H9 (cell line): ENCODE data around the gene TGM5. TPM values are rescaled to one million over a fixed set of nuclear protein-coding genes. Genes with fewer than 3 reads are reported as not detected.
"Not testable (repeated sequence)": the region's sequence is repeated elsewhere in the genome, so short reads cannot be mapped to it uniquely, and the experiment has no call there.

Source experiments
- DNase-seq: peaks from one replicate; pipeline ENCODE4 v3.0.0-alpha.2; 2017
- H2AFZ ChIP-seq: one replicate; pipeline ENCODE4 v1.6.1; 2013; ENCODE audit warnings: mild to moderate bottlenecking, low read length, control low read depth, moderate library complexity
- H2AK5ac ChIP-seq: 2 replicates; pipeline ENCODE4 v1.6.1; 2013; ENCODE audit warnings: low read length, control low read depth, mixed read lengths; ENCODE audit not compliant: insufficient read length
- H2BK120ac ChIP-seq: one replicate; pipeline ENCODE4 v1.6.1; 2013; ENCODE audit warnings: low read depth, mild to moderate bottlenecking, low read length, control low read depth, inconsistent platforms; ENCODE audit not compliant: poor library complexity, severe bottlenecking
- H2BK12ac ChIP-seq: 2 replicates; pipeline ENCODE4 v1.6.1; 2013; ENCODE audit warnings: low read length, control low read depth, mixed read lengths, low read depth; ENCODE audit not compliant: insufficient read length
- H2BK15ac ChIP-seq: 2 replicates; pipeline ENCODE4 v1.6.1; 2013; ENCODE audit warnings: low read depth, low read length, control low read depth
- H2BK20ac ChIP-seq: one replicate; pipeline ENCODE4 v1.6.1; 2013; ENCODE audit warnings: low read depth, mild to moderate bottlenecking, low read length, control low read depth, inconsistent platforms; ENCODE audit not compliant: poor library complexity, severe bottlenecking
- H2BK5ac ChIP-seq: 2 replicates; pipeline ENCODE4 v1.6.1; 2013; ENCODE audit warnings: low read length, control low read depth, mixed read lengths; ENCODE audit not compliant: insufficient read length
- H3K14ac ChIP-seq: 2 replicates; pipeline ENCODE4 v1.6.1; 2013; ENCODE audit warnings: low read length, control low read depth; ENCODE audit not compliant: insufficient read depth
- H3K18ac ChIP-seq: 2 replicates; pipeline ENCODE4 v1.6.1; 2013; ENCODE audit warnings: low read depth, mild to moderate bottlenecking, mixed read lengths, low read length, control low read depth; ENCODE audit not compliant: insufficient read length
- H3K23ac ChIP-seq: 2 replicates; pipeline ENCODE4 v1.6.1; 2013; ENCODE audit warnings: low read length, control low read depth, mixed read lengths, low read depth; ENCODE audit not compliant: insufficient read length
- H3K23me2 ChIP-seq: 2 replicates; pipeline ENCODE4 v1.6.1; 2013; ENCODE audit warnings: low read depth, mild to moderate bottlenecking, mixed read lengths, low read length, control low read depth; ENCODE audit not compliant: insufficient read length, poor library complexity, severe bottlenecking
- H3K27ac ChIP-seq: 2 replicates; pipeline ENCODE4 v1.5.1; 2013; ENCODE audit warnings: low read length, control low read depth, mixed read lengths, low read depth; ENCODE audit not compliant: insufficient read length
- H3K27me3 ChIP-seq: 2 replicates; pipeline ENCODE4 v1.6.1; 2013; ENCODE audit warnings: low read length, control low read depth, inconsistent platforms; ENCODE audit not compliant: insufficient read depth
- H3K4ac ChIP-seq: 2 replicates; pipeline ENCODE4 v1.6.1; 2013; ENCODE audit warnings: low read depth, mild to moderate bottlenecking, control low read depth, inconsistent platforms, low read length, moderate library complexity
- H3K4me1 ChIP-seq: 2 replicates; pipeline ENCODE4 v1.6.1; 2013; ENCODE audit warnings: low read length, control low read depth, inconsistent platforms; ENCODE audit not compliant: insufficient read depth
- H3K4me2 ChIP-seq: 2 replicates; pipeline ENCODE4 v1.6.1; 2013; ENCODE audit warnings: low read length, control low read depth, mixed read lengths; ENCODE audit not compliant: insufficient read length, insufficient read depth
- H3K56ac ChIP-seq: 2 replicates; pipeline ENCODE4 v1.6.1; 2013; ENCODE audit warnings: low read depth, mild to moderate bottlenecking, mixed read lengths, low read length, control low read depth; ENCODE audit not compliant: insufficient read length
- H3K79me1 ChIP-seq: 2 replicates; pipeline ENCODE4 v1.6.1; 2013; ENCODE audit warnings: low read depth, mild to moderate bottlenecking, moderate library complexity, low read length, control low read depth, inconsistent platforms; ENCODE audit not compliant: insufficient read depth, poor library complexity, severe bottlenecking
- H3K79me2 ChIP-seq: 2 replicates; pipeline ENCODE4 v1.6.1; 2013; ENCODE audit warnings: low read length, control low read depth, inconsistent platforms; ENCODE audit not compliant: insufficient read depth
- H3K9ac ChIP-seq: 2 replicates; pipeline ENCODE4 v1.6.1; 2013; ENCODE audit warnings: low read length, control low read depth, mixed read lengths; ENCODE audit not compliant: insufficient read length; ENCODE audit errors: extremely low read depth
- H3K9me3 ChIP-seq: one replicate; pipeline ENCODE4 v1.6.1; 2013; ENCODE audit warnings: low read depth, low read length, inconsistent platforms; ENCODE audit not compliant: control insufficient read depth
- H3T11ph ChIP-seq: one replicate; pipeline ENCODE4 v1.6.1; 2013; ENCODE audit warnings: mild to moderate bottlenecking, low read length, control low read depth, inconsistent platforms
- H4K20me1 ChIP-seq: one replicate; pipeline ENCODE4 v1.6.1; 2013; ENCODE audit not compliant: control insufficient read depth, insufficient read length, insufficient read depth
- H4K5ac ChIP-seq: 2 replicates; pipeline ENCODE4 v1.6.1; 2013; ENCODE audit warnings: low read depth, mild to moderate bottlenecking, mixed read lengths, low read length, control low read depth; ENCODE audit not compliant: insufficient read length
- H4K8ac ChIP-seq: replicated peaks from 2 replicates; pipeline ENCODE4 v1.6.1; 2013; ENCODE audit warnings: low read length, control low read depth, mixed read lengths, low read depth; ENCODE audit not compliant: insufficient read length
- H4K91ac ChIP-seq: 2 replicates; pipeline ENCODE4 v1.6.1; 2013; ENCODE audit warnings: low read depth, mild to moderate bottlenecking, moderate library complexity, mixed read lengths, low read length, control low read depth; ENCODE audit not compliant: insufficient read length
- H3K27ac Mint-ChIP-seq, 3 experiments: 2 replicates in 2 of 3; 3 replicates in 1 of 3; pipeline ENCODE4 v1.8.0; 2020 to 2021; ENCODE audit warnings: mixed read lengths in 3 of 3, mild to moderate bottlenecking in 1 of 3, moderate library complexity in 1 of 3
- H3K27me3 Mint-ChIP-seq: 2 replicates; pipeline ENCODE4 v1.8.0; 2021; ENCODE audit warnings: low read depth, mild to moderate bottlenecking, moderate library complexity, mixed read lengths
- H3K36me3 Mint-ChIP-seq, 3 experiments: 2 replicates in 2 of 3; 3 replicates in 1 of 3; pipeline ENCODE4 v1.8.0; 2020 to 2021; ENCODE audit warnings: low read depth in 3 of 3, mixed read lengths in 3 of 3; ENCODE audit not compliant: insufficient read depth in 1 of 3
- H3K4me1 Mint-ChIP-seq, 2 experiments: 2 replicates each; pipeline ENCODE4 v1.8.0; 2020; ENCODE audit warnings: mixed read lengths in 2 of 2
- H3K4me3 Mint-ChIP-seq, 2 experiments: 2 replicates in 1 of 2; 3 replicates in 1 of 2; pipeline ENCODE4 v1.8.0; 2020 to 2021; ENCODE audit warnings: mild to moderate bottlenecking in 2 of 2, mixed read lengths in 2 of 2, moderate library complexity in 1 of 2
- H3K9me3 Mint-ChIP-seq, 2 experiments: 2 replicates in 1 of 2; 3 replicates in 1 of 2; pipeline ENCODE4 v1.8.0; 2020; ENCODE audit warnings: mild to moderate bottlenecking in 2 of 2, mixed read lengths in 2 of 2, moderate library complexity in 1 of 2
- CTCF ChIP-seq: fragments of 200-600 bp; sonication (generic); conservative IDR thresholded peaks from 3 replicates; pipeline ENCODE4 v1.8.0; 2021; ENCODE audit warnings: antibody characterized with exemption, mild to moderate bottlenecking
- WGBS: extraction: QIAGEN DNeasy Blood & Tissue Kit; methylation state at CpG from one replicate; pipeline ENCODE4 v1.1.7; 2013; ENCODE audit warnings: missing lambda C conversion rate, low lambda C conversion rate, mixed read lengths; ENCODE audit not compliant: insufficient read length; ENCODE audit errors: extremely low coverage; 5-methylcytosine and 5-hydroxymethylcytosine counted together
- total RNA-seq: library from RNA; stranded (reverse); gene quantifications from 2 replicates; pipeline ENCODE4 v1.2.1, GENCODE V29; 2021

Gene TGM5
- total RNA-seq, 1 experiment from 2014 or later: not detected

DNA sequence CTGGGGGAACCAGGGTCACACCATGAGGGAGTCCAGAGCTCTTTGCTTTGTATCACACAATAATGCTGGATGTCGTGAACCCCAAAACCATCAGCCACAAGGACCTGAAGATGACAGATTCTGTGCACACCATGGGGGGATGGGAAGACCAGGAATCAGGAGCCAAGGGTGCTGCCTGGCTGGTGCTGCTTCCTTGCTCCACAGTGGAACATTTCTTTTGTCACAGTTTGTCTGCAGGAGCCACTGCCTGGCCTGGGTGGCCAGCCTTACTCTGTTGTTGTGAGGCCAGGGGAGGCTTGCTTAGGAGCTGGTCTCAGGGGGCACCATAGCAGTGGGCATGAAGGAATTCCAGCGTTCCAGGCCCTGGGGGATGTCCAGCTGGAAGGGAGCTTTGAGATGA, 6.5 kb upstream of the TGM5 start:
- no peak overlapping the region for H3K27ac ChIP-seq
- Mint-ChIP-seq H3K27ac (no peak overlapping the region), H3K27me3 (peaks cover 11% of the 10 kb centered on the region), H3K36me3 (no peaks in the 10 kb centered on the region), H3K9me3 (peaks cover 0 to 2% of the 10 kb centered on the region in 2 experiments; a peak in 2 of 5 replicates), H3K4me1 (peaks cover 0 to 8% of the 10 kb centered on the region in 2 experiments; a peak in 2 of 4 replicates), H3K4me3 (no peak overlapping the region)
- no peak overlapping the region for H3K18ac ChIP-seq
- H2BK15ac ChIP-seq: no peak overlapping the region
- H2BK120ac ChIP-seq: no peak overlapping the region
- H2BK5ac ChIP-seq: no peak overlapping the region
- no peak overlapping the region for H3T11ph ChIP-seq
- no peak overlapping the region for H3K23ac ChIP-seq
- H3K9me3 ChIP-seq: no peaks in the 10 kb centered on the region
- H4K5ac ChIP-seq: no peak overlapping the region
- H4K20me1 ChIP-seq: no peaks in the 10 kb centered on the region
- H2AFZ ChIP-seq: no peak overlapping the region
- H3K79me2 ChIP-seq: no peaks in the 10 kb centered on the region
- no peak overlapping the region for H3K9ac ChIP-seq
- no peaks in the 10 kb centered on the region for H3K4me1 ChIP-seq
- no peak overlapping the region for H2AK5ac ChIP-seq
- no peak overlapping the region for H2BK20ac ChIP-seq
- WGBS: no CpG with 5 or more reads among the region's 2 CpGs
- no peak for TF ChIP-seq CTCF
- H3K4ac ChIP-seq: no peak overlapping the region
- H3K56ac ChIP-seq: no peak overlapping the region
- no peaks in the 10 kb centered on the region for H3K27me3 ChIP-seq
- H3K4me2 ChIP-seq: no peak overlapping the region
- DNase-seq: no peak
- no peak overlapping the region for H3K14ac ChIP-seq
- no peaks in the 10 kb centered on the region for H3K23me2 ChIP-seq
- H4K91ac ChIP-seq: no peak overlapping the region
- H4K8ac ChIP-seq: no peak overlapping the region
- no peak overlapping the region for H2BK12ac ChIP-seq
- no peaks in the 10 kb centered on the region for H3K79me1 ChIP-seq

DNA sequence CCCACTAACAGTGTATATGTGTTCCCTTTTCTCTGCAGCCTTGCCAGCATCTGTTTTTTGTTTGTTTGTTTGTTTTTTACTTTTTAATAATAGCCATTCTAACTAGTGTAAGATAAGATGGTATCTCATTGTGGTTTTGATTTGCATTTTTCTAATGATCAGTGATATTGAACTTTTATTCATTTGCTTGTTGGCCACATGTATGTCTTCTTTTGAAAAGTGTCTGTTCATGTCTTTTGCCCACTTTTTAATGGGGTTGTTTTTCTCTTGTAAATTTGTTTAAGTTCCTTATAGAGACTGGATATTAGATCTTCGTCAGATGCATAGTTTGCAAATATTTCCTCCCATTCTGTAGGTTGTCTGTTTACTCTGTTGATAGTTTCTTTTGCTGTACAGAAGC, 5.2 kb upstream of the TGM5 start:
- H4K8ac ChIP-seq, H3K9me3 Mint-ChIP-seq, H2AFZ ChIP-seq, DNase-seq, H2BK20ac ChIP-seq, H2BK12ac ChIP-seq, H3K23me2 ChIP-seq, H2AK5ac ChIP-seq, H3K4me3 Mint-ChIP-seq, H3K27me3 ChIP-seq, H3K23ac ChIP-seq, H3K4me1 Mint-ChIP-seq, H3K79me2 ChIP-seq, H3K18ac ChIP-seq, H3K14ac ChIP-seq, H3K4me1 ChIP-seq, H3K36me3 Mint-ChIP-seq, H3K79me1 ChIP-seq, H3K27ac ChIP-seq, H3K4ac ChIP-seq, H3K56ac ChIP-seq, H2BK15ac ChIP-seq, H3K9ac ChIP-seq, H4K91ac ChIP-seq, H3T11ph ChIP-seq, H3K27ac Mint-ChIP-seq, H3K4me2 ChIP-seq, H4K20me1 ChIP-seq, H2BK120ac ChIP-seq, H3K9me3 ChIP-seq, H2BK5ac ChIP-seq, H4K5ac ChIP-seq: not testable (repeated sequence)
- no CpG with 5 or more reads among the region's 1 CpG for WGBS
- peaks cover 11% of the 10 kb centered on the region for H3K27me3 Mint-ChIP-seq
